SU-DHL-6 (cell line): ENCODE results near the gene KIF16B.

Source experiments
- H2AFZ ChIP-seq: fragments of 200-600 bp; sonication (generic); 2 replicates; pipeline ENCODE4 v1.6.1; 2014; ENCODE audit warnings: low read depth, mild to moderate bottlenecking, moderate library complexity, mixed read lengths, antibody characterized with exemption, low read length; ENCODE audit not compliant: severe bottlenecking
- H3F3A ChIP-seq: fragments of 200-600 bp; shearing (Covaris generic); 2 replicates; pipeline ENCODE4 v1.6.0; 2016; ENCODE audit warnings: antibody characterized with exemption, mild to moderate bottlenecking; ENCODE audit not compliant: insufficient read depth
- H3K27ac ChIP-seq: fragments of 200-600 bp; sonication (generic); 2 replicates; pipeline ENCODE4 v1.5.1; 2016; ENCODE audit warnings: low read depth, mild to moderate bottlenecking, low read length, moderate library complexity, mixed read lengths
- H3K27me3 ChIP-seq: fragments of 200-600 bp; sonication (generic), shearing (Covaris generic); 2 replicates; pipeline ENCODE4 v1.6.0; 2014; ENCODE audit warnings: mild to moderate bottlenecking, low read length
- H3K36me3 ChIP-seq: fragments of 200-600 bp; sonication (generic); 2 replicates; pipeline ENCODE4 v1.6.1; 2014; ENCODE audit warnings: mild to moderate bottlenecking, low read length, mixed read lengths
- H3K4me2 ChIP-seq: fragments of 300-600, 200-600 bp; shearing (Covaris generic), sonication (generic); 2 replicates; pipeline ENCODE4 v1.6.0; 2014; ENCODE audit warnings: low read length, low read depth, mild to moderate bottlenecking; ENCODE audit not compliant: poor library complexity, severe bottlenecking
- H3K4me3 ChIP-seq: fragments of 200-600 bp; sonication (generic); 2 replicates; pipeline ENCODE4 v1.5.1; 2014; ENCODE audit warnings: antibody characterized with exemption, low read length, mild to moderate bottlenecking, mixed read lengths; ENCODE audit not compliant: insufficient read depth, poor library complexity, severe bottlenecking
- H3K79me2 ChIP-seq: fragments of 200-600 bp; sonication (generic); 2 replicates; pipeline ENCODE4 v1.6.1; 2014; ENCODE audit warnings: mild to moderate bottlenecking, low read length, moderate library complexity; ENCODE audit not compliant: insufficient read depth
- H3K9ac ChIP-seq: fragments of 200-600 bp; sonication (generic); 2 replicates; pipeline ENCODE4 v1.7.0; 2014; ENCODE audit warnings: mild to moderate bottlenecking, low read length
- H3K9me2 ChIP-seq: fragments of 200-600 bp; sonication (generic); replicated peaks from 2 replicates; pipeline ENCODE4 v1.6.1; 2014; ENCODE audit warnings: low read length; ENCODE audit not compliant: insufficient read depth
- H3K9me3 ChIP-seq: fragments of 200-600 bp; sonication (generic); 2 replicates; pipeline ENCODE4 v1.6.1; 2014; ENCODE audit warnings: low read length, mixed read lengths; ENCODE audit not compliant: insufficient read depth
- H4K20me1 ChIP-seq: fragments of 200-600 bp; sonication (generic); 2 replicates; pipeline ENCODE4 v1.6.1; 2014; ENCODE audit warnings: low read depth, mild to moderate bottlenecking, antibody characterized with exemption, low read length, moderate library complexity, mixed read lengths
- CTCF ChIP-seq: fragments of 200-600 bp; sonication (generic); IDR thresholded peaks from one replicate; pipeline ENCODE4 v1.5.1; 2017; ENCODE audit warnings: antibody characterized with exemption, mild to moderate bottlenecking, low read length, moderate library complexity; ENCODE audit not compliant: insufficient read depth, poor library complexity, severe bottlenecking
- EZH2phosphoT487 ChIP-seq: fragments of 200-600 bp; sonication (generic), shearing (Covaris generic); conservative IDR thresholded peaks from 2 replicates; pipeline ENCODE4 v1.6.1; 2018; ENCODE audit warnings: mild to moderate bottlenecking, antibody characterized with exemption, low read length, moderate library complexity, mixed read lengths

KIF16B gene

GRCh38 chr20:16553684-16554083 lies 19.6 kb downstream of the KIF16B start:
- H3K27ac ChIP-seq: no peak overlapping the region
- no peaks in the 10 kb centered on the region for H4K20me1 ChIP-seq
- H3K36me3 ChIP-seq: no peaks in the 10 kb centered on the region
- no peak overlapping the region for H3K4me2 ChIP-seq
- no peaks in the 10 kb centered on the region for H3F3A ChIP-seq
- H3K9ac ChIP-seq: no peak overlapping the region
- no peaks in the 10 kb centered on the region for H3K27me3 ChIP-seq
- H2AFZ ChIP-seq: no peak overlapping the region
- no peaks in the 10 kb centered on the region for H3K9me3 ChIP-seq
- no peak overlapping the region for H3K4me3 ChIP-seq
- H3K9me2 ChIP-seq: no peaks in the 10 kb centered on the region
- H3K79me2 ChIP-seq: 0 out of 2 replicates have a peak, but pooled peaks cover 4% of the 10 kb centered on the region
- TF ChIP-seq CTCF (no peak), EZH2phosphoT487 (no peak)

GRCh38 chr20:16553101-16553500 lies 20.1 kb downstream of the KIF16B start:
- H4K20me1 ChIP-seq: no peaks in the 10 kb centered on the region
- no peak overlapping the region for H3K9ac ChIP-seq
- 0 out of 2 replicates have a peak, but pooled peaks cover 4% of the 10 kb centered on the region for H3K79me2 ChIP-seq
- H3K27ac ChIP-seq: no peak overlapping the region
- no peak overlapping the region for H3K4me2 ChIP-seq
- H2AFZ ChIP-seq: no peak overlapping the region
- H3K27me3 ChIP-seq: no peaks in the 10 kb centered on the region
- H3F3A ChIP-seq: no peaks in the 10 kb centered on the region
- H3K9me2 ChIP-seq: no peaks in the 10 kb centered on the region
- no peaks in the 10 kb centered on the region for H3K9me3 ChIP-seq
- no peak overlapping the region for H3K4me3 ChIP-seq
- no peaks in the 10 kb centered on the region for H3K36me3 ChIP-seq
- TF ChIP-seq CTCF (no peak), EZH2phosphoT487 (no peak)

GRCh38 chr20:16552015-16552414 lies 21.2 kb downstream of the KIF16B start:
- H3K4me3 ChIP-seq: no peak overlapping the region

More at GRCh38 chr20:16552015-16552414, 21.2 kb downstream of the KIF16B start:
- Histone ChIP-seq H3K9ac (no peak overlapping the region), H3K27me3 (no peaks in the 10 kb centered on the region), H3K27ac (no peak overlapping the region), H2AFZ (no peak overlapping the region), H3K9me3 (no peaks in the 10 kb centered on the region), H3K9me2 (no peaks in the 10 kb centered on the region), H3K36me3 (no peaks in the 10 kb centered on the region), H3F3A (no peaks in the 10 kb centered on the region), H3K79me2 (no peaks in the 10 kb centered on the region), H3K4me2 (no peak overlapping the region), H4K20me1 (no peaks in the 10 kb centered on the region)
- TF ChIP-seq CTCF (no peak), EZH2phosphoT487 (no peak)
